SK-N-SH (cell line): ENCODE data around the gene APBA3. TPM values are rescaled to one million over a fixed set of nuclear protein-coding genes. Genes with fewer than 3 reads are reported as not detected.

Experiments used
- CTCF ChIA-PET: fragments of 300-600, 350-600 bp; formaldehyde crosslinking; extraction: SDS; loops from one replicate; lab custom pipeline; 2021; lab: Yijun Ruan, JAX
- POLR2A ChIA-PET: fragments of 350-600 bp; sonication (Branson Sonifier 250); formaldehyde crosslinking; extraction: SDS; loops from one replicate; lab custom pipeline; 2020; ENCODE audit warnings: antibody characterized with exemption, inconsistent platforms; lab: Yijun Ruan, JAX
- DNase-seq: peaks from one replicate; pipeline ENCODE4 v3.0.0; 2012
- H2AFZ ChIP-seq: fragments of 200-600 bp; sonication (generic); 2 replicates; pipeline ENCODE4 v1.8.1; 2016; ENCODE audit warnings: antibody characterized with exemption, mild to moderate bottlenecking, low read depth
- H3F3A ChIP-seq: fragments of 200-600 bp; sonication (generic); replicated peaks from 2 replicates; pipeline ENCODE3; 2016; ENCODE audit warnings: antibody characterized with exemption, mild to moderate bottlenecking; ENCODE audit not compliant: insufficient read depth
- H3K27ac ChIP-seq, 2 experiments: fragments of 200-500 bp in 1 of 2; fragments of 200-600 bp in 1 of 2; sonication (Bioruptor generic) in 1 of 2; sonication (generic), shearing (Covaris generic) in 1 of 2; 2 replicates each; pipeline versions ENCODE4 v1.5.1 to v1.6.1; 2014 to 2016; ENCODE audit warnings: low read depth in 2 of 2, inconsistent platforms in 1 of 2, low read length in 1 of 2, mild to moderate bottlenecking in 1 of 2, mixed read lengths in 1 of 2
- H3K27me3 ChIP-seq: fragments of 200-600 bp; sonication (generic), shearing (Covaris generic); 2 replicates; pipeline ENCODE4 v1.6.1; 2016; ENCODE audit warnings: mixed run types; ENCODE audit not compliant: insufficient read depth
- H3K36me3 ChIP-seq, 2 experiments: fragments of 200-500 bp in 1 of 2; fragments of 200-600 bp in 1 of 2; sonication (Bioruptor generic) in 1 of 2; sonication (generic) in 1 of 2; replicated peaks in 1 of 2; 2 replicates each; pipeline versions ENCODE3 to v1.5.1; 2014 to 2016; ENCODE audit warnings: low read length in 1 of 2, mild to moderate bottlenecking in 1 of 2; ENCODE audit not compliant: insufficient read depth in 2 of 2, control insufficient read depth in 1 of 2
- H3K4me1 ChIP-seq, 2 experiments: fragments of 200-500 bp in 1 of 2; fragments of 200-600 bp in 1 of 2; sonication (Bioruptor generic) in 1 of 2; sonication (generic), shearing (Covaris generic) in 1 of 2; 2 replicates each; pipeline versions ENCODE4 v1.5.1 to v1.6.1; 2014 to 2016; ENCODE audit warnings: low read depth in 1 of 2, low read length in 1 of 2, mixed run types in 1 of 2; ENCODE audit not compliant: insufficient read depth in 2 of 2, control insufficient read depth in 1 of 2
- H3K4me2 ChIP-seq: fragments of 200-600 bp; sonication (generic), shearing (Covaris generic); 2 replicates; pipeline ENCODE4 v1.6.1; 2017; ENCODE audit warnings: mixed run types
- H3K4me3 ChIP-seq, 2 experiments: fragments of 200-500 bp in 1 of 2; fragments of 200-600 bp in 1 of 2; sonication (Bioruptor generic) in 1 of 2; sonication (generic), shearing (Covaris generic) in 1 of 2; 2 replicates each; pipeline versions ENCODE4 v1.5.1 to v1.8.1; 2014 to 2016; ENCODE audit warnings: low read depth in 2 of 2, inconsistent platforms in 1 of 2, low read length in 1 of 2, mild to moderate bottlenecking in 1 of 2, mixed read lengths in 1 of 2, moderate library complexity in 1 of 2
- H3K79me2 ChIP-seq: fragments of 200-600 bp; sonication (generic); 2 replicates; pipeline ENCODE4 v1.8.1; 2017; ENCODE audit warnings: mild to moderate bottlenecking; ENCODE audit not compliant: insufficient read depth
- H3K9ac ChIP-seq: fragments of 200-600 bp; sonication (generic); 2 replicates; pipeline ENCODE4 v1.6.1; 2017; ENCODE audit warnings: mixed run types
- H3K9me2 ChIP-seq: fragments of 200-600 bp; sonication (generic); 2 replicates; pipeline ENCODE4 v1.6.1; 2017; ENCODE audit warnings: mixed run types
- H3K9me3 ChIP-seq: fragments of 200-600 bp; sonication (generic); 2 replicates; pipeline ENCODE4 v1.6.1; 2017; ENCODE audit warnings: mixed run types, mild to moderate bottlenecking, moderate library complexity
- H4K20me1 ChIP-seq: fragments of 200-600 bp; sonication (generic); 2 replicates; pipeline ENCODE4 v1.6.1; 2017; ENCODE audit warnings: mild to moderate bottlenecking, mixed run types; ENCODE audit not compliant: insufficient read depth
- CHD2 ChIP-seq: fragments of 150-350 bp; IDR thresholded peaks from 2 replicates; pipeline ENCODE4 v1.6.1; 2018; ENCODE audit warnings: low read length; ENCODE audit not compliant: partially characterized antibody
- ELF1 ChIP-seq: IDR thresholded peaks from 2 replicates; pipeline ENCODE4 v1.4.0; 2012
- EP300 ChIP-seq, 2 experiments: IDR thresholded peaks; 2 replicates each; pipeline versions ENCODE4 v1.4.0 to v1.6.1; 2012; ENCODE audit warnings: borderline replicate concordance in 1 of 2, low read depth in 1 of 2, low read length in 1 of 2
- FOSL2 ChIP-seq: IDR thresholded peaks from 2 replicates; pipeline ENCODE4 v1.4.0; 2012; ENCODE audit warnings: low read depth, mild to moderate bottlenecking, moderate library complexity, borderline replicate concordance
- FOXJ3 ChIP-seq: sonication (generic); formaldehyde crosslinking; IDR thresholded peaks from 2 replicates; pipeline ENCODE4 v1.5.1; 2020; ENCODE audit warnings: mild to moderate bottlenecking, missing genetic modification reagents
- FOXM1 ChIP-seq: IDR thresholded peaks from 2 replicates; pipeline ENCODE4 v1.4.0; 2012; ENCODE audit warnings: low read depth, mild to moderate bottlenecking
- IRF3 ChIP-seq: fragments of 150-350 bp; IDR thresholded peaks from 2 replicates; pipeline ENCODE4 v1.6.1; 2016; ENCODE audit warnings: mild to moderate bottlenecking, low read depth, low read length
- JUND ChIP-seq: IDR thresholded peaks from 2 replicates; pipeline ENCODE4 v1.4.0; 2012
- MAX ChIP-seq: IDR thresholded peaks from 2 replicates; pipeline ENCODE4 v1.4.0; 2012; ENCODE audit warnings: low read depth
- NFIC ChIP-seq: IDR thresholded peaks from 2 replicates; pipeline ENCODE4 v1.4.0; 2012; ENCODE audit warnings: borderline replicate concordance
- PBX3 ChIP-seq: IDR thresholded peaks from 2 replicates; pipeline ENCODE4; 2012
- POLR2AphosphoS5 ChIP-seq: IDR thresholded peaks from 2 replicates; pipeline ENCODE4 v1.6.1; 2012; ENCODE audit warnings: low read depth, low read length
- RCOR1 ChIP-seq: fragments of 150-350 bp; IDR thresholded peaks from 2 replicates; pipeline ENCODE4 v1.6.1; 2017; ENCODE audit warnings: antibody characterized with exemption, low read length
- REST ChIP-seq: IDR thresholded peaks from 2 replicates; pipeline ENCODE4 v1.6.1; 2012; ENCODE audit warnings: mild to moderate bottlenecking, low read depth, low read length, moderate library complexity
- RFX5 ChIP-seq: IDR thresholded peaks from 2 replicates; pipeline ENCODE4 v1.6.1; 2012; ENCODE audit warnings: mild to moderate bottlenecking, improper control_type of control experiment, low read length
- SIN3A ChIP-seq: IDR thresholded peaks from 2 replicates; pipeline ENCODE4 v1.6.1; 2012; ENCODE audit warnings: low read depth, mild to moderate bottlenecking, low read length, moderate library complexity, borderline replicate concordance
- SMC3 ChIP-seq: IDR thresholded peaks from 2 replicates; pipeline ENCODE4 v1.6.1; 2012; ENCODE audit warnings: low read depth, low read length, improper control_type of control experiment
- TAF1 ChIP-seq: IDR thresholded peaks from 2 replicates; pipeline ENCODE4 v1.6.1; 2012; ENCODE audit warnings: low read depth, mild to moderate bottlenecking, low read length, moderate library complexity, borderline replicate concordance
- TCF12 ChIP-seq: IDR thresholded peaks from 2 replicates; pipeline ENCODE4 v1.4.0; 2012
- TEAD4 ChIP-seq: IDR thresholded peaks from 2 replicates; pipeline ENCODE4 v1.4.0; 2012; ENCODE audit warnings: mild to moderate bottlenecking, borderline replicate concordance; ENCODE audit not compliant: insufficient read depth
- YY1 ChIP-seq: IDR thresholded peaks from 2 replicates; pipeline ENCODE4 v1.4.0; 2012; ENCODE audit warnings: low read depth, mild to moderate bottlenecking
- ZBTB33 ChIP-seq: IDR thresholded peaks from 2 replicates; pipeline ENCODE4 v1.4.0; 2012; ENCODE audit warnings: low read depth, borderline replicate concordance
- WGBS: methylation state at CpG from one replicate; pipeline ENCODE4 v1.1.6; 2017; ENCODE audit warnings: low lambda C conversion rate; 5-methylcytosine and 5-hydroxymethylcytosine counted together
- polyA plus RNA-seq, 3 experiments: library from polyadenylated mRNA; depleted of rRNA; stranded (reverse); fragments of >200 nt; gene quantifications; 2 replicates each; pipeline ENCODE4 v1.2.3, GENCODE V29; 2012

The APBA3 gene
- polyA plus RNA-seq, 1 of the 3 experiments (the other 2 are of a cell fraction) = 10.6 TPM

GRCh38 chr19:3719868-3720267, 41.6 kb downstream of the APBA3 start:
- Histone ChIP-seq H3K9ac (no peak overlapping the region), H3K36me3 (no peaks in the 10 kb centered on the region), H3K4me1 (peaks cover 0 to 2% of the 10 kb centered on the region in 2 experiments; a peak in 1 of 4 replicates), H3K4me3 (no peak overlapping the region), H3K79me2 (no peaks in the 10 kb centered on the region), H3K9me3 (no peaks in the 10 kb centered on the region), H3F3A (no peaks in the 10 kb centered on the region), H3K9me2 (no peaks in the 10 kb centered on the region), H3K4me2 (no peak overlapping the region), H4K20me1 (no peaks in the 10 kb centered on the region), H3K27me3 (peaks cover 7% of the 10 kb centered on the region), H3K27ac (no peak overlapping the region), H2AFZ (no peak overlapping the region)
- POLR2A ChIA-PET = no interaction called here
- TF ChIP-seq YY1 (no peak), FOXM1 (no peak), RCOR1 (no peak), NFIC (no peak), SMC3 (no peak), TAF1 (no peak), ZBTB33 (no peak), ELF1 (no peak), EP300 (IDR thresholded peaks at IDR 0.05; ENCODE audit: borderline replicate concordance in 1 of 2, low read depth in 1 of 2, low read length in 1 of 2) (no peak), CHD2 (no peak), TEAD4 (no peak), MAX (no peak), FOSL2 (no peak)
- no peak for DNase-seq
- WGBS = 21% methylated on average over 3 of the region's 4 CpGs
- CTCF ChIA-PET = interaction anchor here (0.6 to 3.6 kb wide), 11 partner anchors 8 to 135 kb away, joined by 3 to 21 read pairs (median 5); partner anchors contain the start of genes APBA3, MRPL54, PIP5K1C and TJP3

GRCh38 chr19:3716147-3716668, 45.3 kb downstream of the APBA3 start:
- WGBS = 80% methylated on average over 6 of the region's 16 CpGs
- Histone ChIP-seq H3K79me2 (no peaks in the 10 kb centered on the region), H3K4me1 (no peaks in the 10 kb centered on the region; a peak in 1 of 4 replicates), H3K27me3 (no peaks in the 10 kb centered on the region; the same call in none of the 2 replicates), H2AFZ (no peak overlapping the region), H3K27ac (no peak overlapping the region), H3K9me2 (no peaks in the 10 kb centered on the region), H3K9me3 (no peaks in the 10 kb centered on the region), H3K4me2 (no peak overlapping the region), H3K4me3 (no peak overlapping the region), H3F3A (no peaks in the 10 kb centered on the region), H3K9ac (no peak overlapping the region), H3K36me3 (no peaks in the 10 kb centered on the region), H4K20me1 (no peaks in the 10 kb centered on the region)
- ChIA-PET CTCF (no interaction called here), POLR2A (no interaction called here)
- DNase-seq = no peak
- TF ChIP-seq REST (no peak), JUND (no peak), SIN3A (no peak), POLR2AphosphoS5 (no peak), ELF1 (no peak), FOXM1 (no peak), FOXJ3 (CRISPR knock-in tag) (no peak), PBX3 (no peak), IRF3 (no peak), TCF12 (no peak), FOSL2 (no peak), RFX5 (no peak)
